ENCODE results near the gene PRR36.

Gene PRR36

DNA sequence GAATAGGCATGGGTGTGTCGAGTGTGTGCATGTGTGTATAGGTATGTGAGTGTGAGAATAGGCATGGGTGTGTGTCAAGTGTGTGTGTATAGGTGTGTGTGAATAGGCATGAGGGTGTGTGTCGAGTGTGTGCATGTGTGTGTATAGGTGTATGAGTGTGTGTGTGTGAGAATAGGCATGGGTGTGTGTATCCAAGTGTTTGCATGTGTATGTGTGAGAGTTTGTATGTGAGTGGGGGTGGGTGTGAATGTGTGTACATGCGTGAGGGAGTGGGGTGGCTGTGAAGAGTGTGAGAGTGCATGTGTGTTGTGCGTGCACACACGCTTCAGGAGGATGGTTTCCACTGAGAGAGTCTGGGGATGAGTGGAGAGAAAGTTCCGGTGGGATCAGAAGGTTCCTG is 30.7 kb downstream of the PRR36 start:
- H3K4me3 ChIP-seq (ENCODE audit: low read length), result no peak overlapping the region
- no peak for DNase-seq (ENCODE audit: low read depth)
- TF ChIP-seq, protein P1, sequence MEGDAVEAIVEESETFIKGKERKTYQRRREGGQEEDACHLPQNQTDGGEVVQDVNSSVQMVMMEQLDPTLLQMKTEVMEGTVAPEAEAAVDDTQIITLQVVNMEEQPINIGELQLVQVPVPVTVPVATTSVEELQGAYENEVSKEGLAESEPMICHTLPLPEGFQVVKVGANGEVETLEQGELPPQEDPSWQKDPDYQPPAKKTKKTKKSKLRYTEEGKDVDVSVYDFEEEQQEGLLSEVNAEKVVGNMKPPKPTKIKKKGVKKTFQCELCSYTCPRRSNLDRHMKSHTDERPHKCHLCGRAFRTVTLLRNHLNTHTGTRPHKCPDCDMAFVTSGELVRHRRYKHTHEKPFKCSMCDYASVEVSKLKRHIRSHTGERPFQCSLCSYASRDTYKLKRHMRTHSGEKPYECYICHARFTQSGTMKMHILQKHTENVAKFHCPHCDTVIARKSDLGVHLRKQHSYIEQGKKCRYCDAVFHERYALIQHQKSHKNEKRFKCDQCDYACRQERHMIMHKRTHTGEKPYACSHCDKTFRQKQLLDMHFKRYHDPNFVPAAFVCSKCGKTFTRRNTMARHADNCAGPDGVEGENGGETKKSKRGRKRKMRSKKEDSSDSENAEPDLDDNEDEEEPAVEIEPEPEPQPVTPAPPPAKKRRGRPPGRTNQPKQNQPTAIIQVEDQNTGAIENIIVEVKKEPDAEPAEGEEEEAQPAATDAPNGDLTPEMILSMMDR (conservative IDR thresholded peaks at IDR 0.05; ENCODE audit: low read depth, low read length), result no peak

DNA sequence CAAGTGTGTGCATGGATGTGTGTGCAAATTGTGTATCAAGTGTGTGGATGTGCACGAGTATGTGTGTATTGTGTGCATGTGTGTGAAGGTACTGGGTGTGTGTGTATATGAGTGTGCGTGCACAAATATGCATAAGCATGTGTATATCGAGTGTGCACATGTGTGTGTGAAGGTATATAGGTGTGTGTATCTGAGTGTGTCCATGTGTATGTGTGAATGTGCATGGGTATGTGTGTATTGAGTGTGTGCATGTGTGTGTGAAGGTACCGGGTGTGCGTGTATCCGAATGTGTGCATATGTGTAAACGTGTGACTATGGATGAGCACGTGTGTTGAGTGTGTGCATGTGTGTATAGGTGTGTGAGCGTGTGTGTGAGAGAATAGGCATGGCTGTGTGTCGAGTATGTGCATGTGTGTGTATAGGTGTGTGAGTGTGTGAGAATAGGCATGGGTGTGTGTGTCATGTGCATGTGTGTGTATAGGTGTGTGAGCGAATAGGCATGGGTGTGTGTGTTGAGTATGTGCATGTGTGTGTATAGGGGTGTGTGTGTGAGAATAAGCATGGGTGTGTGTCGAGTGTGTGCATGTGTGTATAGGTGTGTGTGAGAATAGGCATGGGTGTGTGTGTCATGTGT is 31.4 kb downstream of the PRR36 start:
- TF ChIP-seq, protein P1 (conservative IDR thresholded peaks at IDR 0.05; ENCODE audit: low read depth, low read length), result no peak

DNA sequence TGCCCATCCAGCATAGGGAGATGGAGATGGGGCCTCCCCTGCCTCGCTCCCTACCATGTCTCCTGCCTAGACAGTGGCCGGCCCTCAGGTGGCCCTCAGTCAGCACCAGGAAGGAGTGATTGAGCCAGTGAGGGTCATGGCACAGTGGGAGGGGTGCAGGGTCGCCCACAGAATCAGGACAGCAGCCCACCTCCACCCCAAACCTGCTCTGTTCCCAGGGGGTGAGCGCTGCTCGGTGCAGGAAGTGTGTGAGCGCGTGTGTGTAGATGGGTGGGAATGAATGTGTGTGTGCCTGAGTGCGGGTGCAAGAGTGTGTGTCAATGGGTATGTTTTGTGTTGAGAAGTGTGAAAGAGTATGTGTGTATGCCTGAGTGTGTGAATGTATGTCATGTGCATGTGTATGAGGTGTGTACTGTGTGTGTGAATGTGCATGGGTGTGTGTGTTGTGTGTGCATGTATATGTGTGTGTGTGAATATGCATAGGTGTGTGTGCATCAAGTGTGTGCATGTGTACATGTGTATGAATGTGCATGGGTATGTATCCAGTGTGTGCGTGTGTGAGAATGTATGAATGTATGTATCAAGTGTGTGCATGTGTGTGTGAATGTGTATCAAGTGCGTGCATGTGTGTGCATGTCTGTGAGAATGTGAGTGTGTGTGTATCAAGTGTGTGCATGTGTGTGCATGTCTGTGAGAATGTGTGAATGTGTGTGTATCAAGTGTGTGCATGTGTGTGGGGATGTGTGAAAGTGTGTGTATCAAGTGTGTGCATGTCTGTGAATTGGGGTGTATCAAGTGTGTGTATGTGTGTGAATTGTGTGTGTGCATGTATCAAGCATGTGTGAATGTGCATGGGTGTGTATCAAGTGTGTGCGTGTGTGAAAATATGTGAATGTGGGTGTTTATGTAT is 32.2 kb downstream of the PRR36 start:
- DNase-seq (ENCODE audit: low read depth), result no peak
- TF ChIP-seq, protein P1 (conservative IDR thresholded peaks at IDR 0.05; ENCODE audit: low read depth, low read length), result no peak

More for the DNA sequence above, 31.4 kb downstream of the PRR36 start:
- no peak for DNase-seq (ENCODE audit: low read depth)
- H3K4me3 ChIP-seq (ENCODE audit: low read length), result no peak overlapping the region

DNA sequence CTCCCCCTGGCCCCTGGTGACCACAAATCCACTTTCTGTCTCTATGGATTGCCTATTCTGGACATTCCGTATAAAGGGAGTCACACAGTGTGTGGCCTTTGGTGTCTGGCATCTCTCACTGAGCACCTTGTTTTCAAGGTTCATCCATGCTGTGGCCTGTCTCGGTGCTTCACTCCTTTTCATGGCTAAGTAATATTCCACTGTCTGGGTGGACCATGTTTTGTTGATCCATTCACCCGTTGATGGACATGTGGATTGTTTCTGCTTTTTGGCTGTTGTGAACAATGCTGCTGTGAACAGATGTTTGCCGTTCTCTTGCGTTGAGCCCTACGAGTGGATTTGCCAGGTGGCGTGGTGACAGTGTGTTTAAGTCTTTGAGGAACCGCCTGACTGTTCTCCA is 33.6 kb downstream of the PRR36 start:
- TF ChIP-seq, protein P1 (conservative IDR thresholded peaks at IDR 0.05; ENCODE audit: low read depth, low read length), result no peak
- no peak overlapping the region for H3K4me3 ChIP-seq (ENCODE audit: low read length)
- no peak for DNase-seq (ENCODE audit: low read depth)

More for the DNA sequence above, 32.2 kb downstream of the PRR36 start:
- no peak overlapping the region for H3K4me3 ChIP-seq (ENCODE audit: low read length)

DNA sequence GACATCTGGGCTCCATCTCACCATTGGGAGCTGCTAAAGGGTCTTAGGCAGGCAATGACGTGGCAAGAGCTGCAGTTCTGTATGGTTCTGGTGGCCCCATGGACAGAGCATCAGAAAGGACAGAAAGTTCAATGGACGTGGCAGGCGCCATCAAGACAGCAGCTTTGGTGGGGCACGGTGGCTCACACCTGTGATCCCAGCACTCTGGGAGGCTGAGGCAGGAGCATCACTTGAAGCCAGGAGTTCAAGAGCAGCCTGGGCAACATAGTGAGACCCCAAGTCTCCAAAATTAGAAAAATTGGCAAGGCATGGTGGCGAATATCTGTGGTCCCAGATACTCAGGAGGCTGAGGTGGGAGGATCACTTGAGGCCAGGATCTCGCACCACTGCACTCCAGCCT is 34.7 kb downstream of the PRR36 start:
- H3K4me3 ChIP-seq (ENCODE audit: low read length), result no peak overlapping the region
- no peak for DNase-seq (ENCODE audit: low read depth)
- TF ChIP-seq, protein P1 (conservative IDR thresholded peaks at IDR 0.05; ENCODE audit: low read depth, low read length), result no peak

DNA sequence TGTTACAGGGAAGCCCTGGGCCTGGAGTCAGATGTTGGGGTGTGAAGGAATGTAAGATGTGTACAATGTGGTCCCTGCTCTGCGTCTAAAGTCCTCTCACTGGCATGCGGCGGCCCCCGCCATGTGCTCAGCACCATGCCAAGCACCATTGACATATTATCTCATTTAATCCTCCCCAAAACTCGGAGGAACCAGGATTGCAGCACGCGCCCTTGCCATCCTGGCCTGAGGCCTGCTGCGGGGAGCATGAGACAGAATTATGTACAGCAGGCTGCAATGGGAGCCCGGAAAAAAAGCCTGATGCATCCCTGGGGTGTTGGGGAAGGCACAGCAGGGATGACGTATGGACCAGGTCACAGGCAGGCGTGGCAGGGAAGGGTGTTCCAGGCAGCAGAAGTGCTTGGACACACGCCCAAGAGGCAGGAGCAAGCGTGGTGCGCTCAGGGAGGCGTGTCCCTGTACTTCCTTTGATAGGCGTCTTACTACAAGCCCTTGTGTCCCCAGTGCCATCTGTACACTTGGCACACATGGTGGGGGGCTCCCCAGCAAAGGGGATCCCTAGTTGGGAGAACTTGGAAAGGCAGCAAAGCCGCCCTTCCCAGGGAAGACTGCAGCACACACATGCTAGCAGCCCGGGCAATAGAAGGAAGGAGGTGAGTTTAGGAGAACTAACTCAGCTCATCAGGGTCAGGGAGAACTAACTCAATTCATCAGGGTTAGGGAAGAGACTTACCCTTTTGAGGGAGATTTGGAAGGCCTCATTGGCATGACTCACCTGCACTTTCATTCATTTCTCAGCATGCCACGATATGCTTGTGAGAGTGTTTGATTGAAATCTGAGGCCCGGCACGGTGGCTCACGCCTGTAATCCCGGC is 40.7 kb downstream of the PRR36 start:
- TF ChIP-seq, protein P1 (conservative IDR thresholded peaks at IDR 0.05; ENCODE audit: low read depth, low read length), result no peak
- DNase-seq (ENCODE audit: low read depth), result no peak
- no peak overlapping the region for H3K4me3 ChIP-seq (ENCODE audit: low read length)

Data from retinal pigment epithelial cell (primary cell).